K562 treated with DMSO at 1 percent for 24 hours (cell line): ENCODE results near the gene GRM5. TPM values are rescaled to one million over a fixed set of nuclear protein-coding genes. Genes with fewer than 3 reads are reported as not detected.

ENCODE experiments used
- total RNA-seq: library from RNA; unstranded; fragments of 300-600 nt; gene quantifications from 2 replicates; pipeline ENCODE4 v1.2.3, GENCODE V29; 2022; ENCODE audit warnings: low read depth; ENCODE audit not compliant: insufficient read depth

Gene GRM5
- not detected in 2 replicates for total RNA-seq

GRCh38 chr11:89065651-89066201 lies at the start of gene GRM5:
Gene GRM5, minus strand, starts transcription at chr11:89065982. Its CDS starts 18,110 bp downstream, at chr11:89047872.

Other genes with a start within 250 kb of the GRM5 start
- not detected in 2 replicates for gene TYR, start 111.9 kb upstream of the GRM5 start, total RNA-seq